ENCODE data around the gene FGF18. TPM values are rescaled to one million over a fixed set of nuclear protein-coding genes. Genes with fewer than 3 reads are reported as not detected.

Gene FGF18
- total and polyA plus RNA-seq, 4 donors = 1.8 to 3.4 (median 2.5) TPM

DNA sequence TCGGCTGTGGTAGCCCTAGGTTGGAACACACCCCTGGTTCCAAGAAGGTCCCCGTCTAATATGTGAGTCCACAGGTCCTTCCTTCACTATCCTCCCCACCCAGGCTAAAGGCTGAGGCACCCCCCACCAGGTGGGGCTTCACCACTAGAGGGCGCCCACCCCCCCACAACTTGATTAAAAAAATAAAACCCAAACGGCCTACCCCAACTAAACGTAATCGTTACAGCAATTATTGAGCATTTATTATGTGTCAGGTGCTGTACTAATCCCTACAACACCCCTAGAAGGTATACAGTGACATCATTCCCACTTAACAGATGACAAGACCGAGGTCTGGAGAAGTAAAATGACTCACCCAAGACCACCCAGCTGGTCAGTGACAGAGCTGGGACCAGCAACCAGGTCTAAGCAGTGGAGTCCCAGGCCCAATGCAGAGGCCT lies 65.0 kb downstream of the FGF18 start:
- DNase-seq = no peak
- no peak overlapping the region for H3K4me3 ChIP-seq
- TF ChIP-seq, protein P1, sequence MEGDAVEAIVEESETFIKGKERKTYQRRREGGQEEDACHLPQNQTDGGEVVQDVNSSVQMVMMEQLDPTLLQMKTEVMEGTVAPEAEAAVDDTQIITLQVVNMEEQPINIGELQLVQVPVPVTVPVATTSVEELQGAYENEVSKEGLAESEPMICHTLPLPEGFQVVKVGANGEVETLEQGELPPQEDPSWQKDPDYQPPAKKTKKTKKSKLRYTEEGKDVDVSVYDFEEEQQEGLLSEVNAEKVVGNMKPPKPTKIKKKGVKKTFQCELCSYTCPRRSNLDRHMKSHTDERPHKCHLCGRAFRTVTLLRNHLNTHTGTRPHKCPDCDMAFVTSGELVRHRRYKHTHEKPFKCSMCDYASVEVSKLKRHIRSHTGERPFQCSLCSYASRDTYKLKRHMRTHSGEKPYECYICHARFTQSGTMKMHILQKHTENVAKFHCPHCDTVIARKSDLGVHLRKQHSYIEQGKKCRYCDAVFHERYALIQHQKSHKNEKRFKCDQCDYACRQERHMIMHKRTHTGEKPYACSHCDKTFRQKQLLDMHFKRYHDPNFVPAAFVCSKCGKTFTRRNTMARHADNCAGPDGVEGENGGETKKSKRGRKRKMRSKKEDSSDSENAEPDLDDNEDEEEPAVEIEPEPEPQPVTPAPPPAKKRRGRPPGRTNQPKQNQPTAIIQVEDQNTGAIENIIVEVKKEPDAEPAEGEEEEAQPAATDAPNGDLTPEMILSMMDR (IDR thresholded peaks at IDR 0.05; ENCODE audit: control extremely low read depth, extremely low read depth) = peak; percentile 8
- H3K36me3 ChIP-seq (ENCODE audit: control insufficient read depth in 4 of 4, insufficient read depth in 4 of 4, low read length in 4 of 4) = no peaks in the 10 kb centered on the region
- 36 to 40% methylated on average over 7 of the region's 7 CpGs for WGBS, 2 donors
- H3K9ac ChIP-seq (ENCODE audit: insufficient read depth in 1 of 2, low read length in 2 of 2) = no peak overlapping the region
- peaks cover 0 to 20% (median 3%) of the 10 kb centered on the region in 5 donors for H3K4me1 ChIP-seq (ENCODE audit: control insufficient read depth in 5 of 5, insufficient read depth in 5 of 5, low read length in 5 of 5)
- no peaks in the 10 kb centered on the region for H3K27me3 ChIP-seq (ENCODE audit: control insufficient read depth in 3 of 3, insufficient read depth in 3 of 3, low read length in 2 of 3)
- no peak for ATAC-seq (ENCODE audit: insufficient read depth, low FRiP score)
- no peak overlapping the region for H3K27ac ChIP-seq (ENCODE audit: low read depth in 1 of 2, low read length in 1 of 2)
- H3K9me3 ChIP-seq (ENCODE audit: control insufficient read depth in 4 of 4, insufficient read depth in 3 of 4, low read length in 3 of 4) = no peaks in the 10 kb centered on the region

DNA sequence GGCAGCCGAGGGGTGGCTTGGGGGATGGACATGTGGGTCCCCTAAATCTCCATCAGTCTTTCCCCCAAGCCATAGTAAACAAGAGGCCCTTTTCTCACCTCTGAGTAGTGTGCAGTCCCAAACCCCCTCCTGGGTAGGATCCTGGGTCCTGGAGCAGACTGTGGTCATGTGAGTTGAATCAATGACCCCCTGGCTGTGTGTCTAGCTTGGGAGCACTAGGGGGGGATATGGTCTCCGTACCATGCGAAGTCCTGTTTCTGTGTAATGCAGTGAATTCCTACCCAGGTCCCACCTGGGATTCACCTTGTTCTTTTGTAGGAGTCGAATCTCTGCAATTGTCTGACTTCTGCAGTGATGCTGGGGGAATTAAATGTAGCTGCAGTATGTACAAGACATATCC lies 66.2 kb downstream of the FGF18 start:
- no peak for DNase-seq
- no peak overlapping the region for H3K9ac ChIP-seq (ENCODE audit: insufficient read depth in 1 of 2, low read length in 2 of 2)
- H3K9me3 ChIP-seq (ENCODE audit: control insufficient read depth in 4 of 4, insufficient read depth in 3 of 4, low read length in 3 of 4) = no peaks in the 10 kb centered on the region
- ATAC-seq (ENCODE audit: insufficient read depth, low FRiP score) = no peak
- H3K27ac ChIP-seq (ENCODE audit: low read depth in 1 of 2, low read length in 1 of 2) = no peak overlapping the region
- H3K36me3 ChIP-seq (ENCODE audit: control insufficient read depth in 4 of 4, insufficient read depth in 4 of 4, low read length in 4 of 4) = no peaks in the 10 kb centered on the region
- TF ChIP-seq, protein P1 (IDR thresholded peaks at IDR 0.05; ENCODE audit: control extremely low read depth, extremely low read depth) = no peak
- H3K4me3 ChIP-seq = no peak overlapping the region
- WGBS, 2 donors = 90 to 92% methylated on average over 4 of the region's 4 CpGs
- peaks cover 0 to 9% (median 0%) of the 10 kb centered on the region in 5 donors for H3K4me1 ChIP-seq (ENCODE audit: control insufficient read depth in 5 of 5, insufficient read depth in 5 of 5, low read length in 5 of 5)
- no peaks in the 10 kb centered on the region for H3K27me3 ChIP-seq (ENCODE audit: control insufficient read depth in 3 of 3, insufficient read depth in 3 of 3, low read length in 2 of 3)

DNA sequence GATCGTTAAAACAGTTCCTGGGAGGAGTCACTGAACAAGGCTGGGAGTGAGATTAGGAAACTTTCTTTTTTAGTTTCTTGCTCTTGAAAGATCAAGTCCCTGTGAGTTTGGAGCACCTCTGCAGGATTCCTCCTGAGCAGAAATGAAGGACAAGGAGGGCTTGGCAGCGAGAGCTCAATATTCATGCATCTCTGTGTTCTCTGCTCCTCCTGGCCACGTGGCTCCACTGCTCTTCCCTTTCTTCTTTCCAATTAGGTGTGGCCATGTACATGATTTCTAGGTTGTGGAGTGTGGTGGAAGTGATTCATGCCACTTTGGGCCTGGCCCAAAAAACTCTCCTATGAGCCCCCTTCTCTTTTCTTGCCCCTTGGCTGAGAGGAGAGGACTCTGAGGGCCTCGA lies 67.2 kb downstream of the FGF18 start:
- Histone ChIP-seq H3K9ac (ENCODE audit: insufficient read depth in 1 of 2, low read length in 2 of 2) (no peak overlapping the region), H3K4me1 (ENCODE audit: control insufficient read depth in 5 of 5, insufficient read depth in 5 of 5, low read length in 5 of 5) (peaks cover 0 to 6% (median 0%) of the 10 kb centered on the region in 5 donors), H3K36me3 (ENCODE audit: control insufficient read depth in 4 of 4, insufficient read depth in 4 of 4, low read length in 4 of 4) (no peaks in the 10 kb centered on the region), H3K4me3 (no peak overlapping the region), H3K27ac (ENCODE audit: low read depth in 1 of 2, low read length in 1 of 2) (no peak overlapping the region), H3K9me3 (ENCODE audit: control insufficient read depth in 4 of 4, insufficient read depth in 3 of 4, low read length in 3 of 4) (no peaks in the 10 kb centered on the region), H3K27me3 (ENCODE audit: control insufficient read depth in 3 of 3, insufficient read depth in 3 of 3, low read length in 2 of 3) (no peaks in the 10 kb centered on the region)
- TF ChIP-seq, protein P1 (IDR thresholded peaks at IDR 0.05; ENCODE audit: control extremely low read depth, extremely low read depth) = no peak
- ATAC-seq (ENCODE audit: insufficient read depth, low FRiP score) (no peak), DNase-seq (no peak)
- WGBS, 2 donors = 70 to 73% methylated on average over 4 of the region's 4 CpGs

DNA sequence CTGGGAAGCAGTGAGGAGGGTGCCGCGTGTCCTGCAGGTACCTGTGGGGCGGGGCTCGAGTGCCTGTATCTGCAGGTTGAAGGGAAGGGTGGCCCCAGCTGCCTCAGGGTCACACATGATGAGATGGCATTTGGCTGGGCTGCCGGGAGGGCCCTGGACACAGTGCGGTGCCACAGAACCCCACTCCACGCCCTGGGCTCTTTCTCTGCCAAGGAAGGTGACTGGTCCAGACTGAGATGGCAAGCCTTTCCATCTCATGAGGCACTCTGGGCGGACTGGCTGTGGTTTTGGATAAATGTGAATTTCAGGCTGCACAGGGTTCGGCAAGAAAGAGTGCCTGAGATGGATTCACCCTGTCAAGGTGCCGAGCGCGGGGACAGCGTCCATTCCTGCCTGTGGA lies 69.4 kb downstream of the FGF18 start:
- WGBS, 2 donors = 84 to 94% methylated on average over 13 of the region's 13 CpGs
- H3K27ac ChIP-seq (ENCODE audit: low read depth in 1 of 2, low read length in 1 of 2) = no peak overlapping the region
- TF ChIP-seq, protein P1 (IDR thresholded peaks at IDR 0.05; ENCODE audit: control extremely low read depth, extremely low read depth) = no peak
- peaks cover 0 to 3% (median 0%) of the 10 kb centered on the region in 4 donors for H3K9me3 ChIP-seq (ENCODE audit: control insufficient read depth in 4 of 4, insufficient read depth in 3 of 4, low read length in 3 of 4)
- H3K27me3 ChIP-seq (ENCODE audit: control insufficient read depth in 3 of 3, insufficient read depth in 3 of 3, low read length in 2 of 3) = no peaks in the 10 kb centered on the region
- H3K4me1 ChIP-seq (ENCODE audit: control insufficient read depth in 5 of 5, insufficient read depth in 5 of 5, low read length in 5 of 5) = peaks cover 0 to 4% (median 3%) of the 10 kb centered on the region in 5 donors
- H3K4me3 ChIP-seq = no peak overlapping the region
- H3K9ac ChIP-seq (ENCODE audit: insufficient read depth in 1 of 2, low read length in 2 of 2) = no peak overlapping the region
- DNase-seq (no peak), ATAC-seq (ENCODE audit: insufficient read depth, low FRiP score) (no peak)
- H3K36me3 ChIP-seq (ENCODE audit: control insufficient read depth in 4 of 4, insufficient read depth in 4 of 4, low read length in 4 of 4) = no peaks in the 10 kb centered on the region

Measured in lung (tissue), 12 donors.